NB4 (cell line): Measurements from ENCODE around the gene MZB1.
"Not testable (repeated sequence)": the region's sequence is repeated elsewhere in the genome, so short reads cannot be mapped to it uniquely, and the experiment has no call there.

Experiments
- DNase-seq: peaks from one replicate; pipeline ENCODE4 v3.0.0; 2010; ENCODE audit warnings: low read depth
- H3K4me3 ChIP-seq: one replicate; pipeline ENCODE4 v1.5.1; 2011; ENCODE audit warnings: mild to moderate bottlenecking, low read depth, low read length, moderate library complexity
- CTCF ChIP-seq: IDR thresholded peaks from one replicate; pipeline ENCODE4 v1.5.1; 2012; ENCODE audit warnings: low read depth, low read length
- MAX ChIP-seq: IDR thresholded peaks from 2 replicates; pipeline ENCODE4 v1.6.1; 2011; ENCODE audit warnings: low read depth, low read length
- MYC ChIP-seq: IDR thresholded peaks from 2 replicates; pipeline ENCODE4 v1.6.1; 2011; ENCODE audit warnings: low read depth, low read length
- POLR2A ChIP-seq: IDR thresholded peaks from 2 replicates; pipeline ENCODE4 v1.6.1; 2011; ENCODE audit warnings: mild to moderate bottlenecking; ENCODE audit not compliant: insufficient read length; ENCODE audit errors: extremely low read depth

MZB1 gene

GRCh38 chr5:139363937-139364336 is 25.8 kb downstream of the MZB1 start:
- DNase-seq, result no peak
- no peak overlapping the region for H3K4me3 ChIP-seq
- TF ChIP-seq POLR2A, result no peak
- no peak for TF ChIP-seq MYC
- no peak for TF ChIP-seq CTCF

- TF ChIP-seq POLR2A (no peak), MAX (no peak), CTCF (no peak)
- DNase-seq, result no peak
- H3K4me3 ChIP-seq, result no peak overlapping the region
These were observed 27.8 kb downstream of the MZB1 start for GRCh38 chr5:139361835-139362429.

- no peak for DNase-seq
- H3K4me3 ChIP-seq, result no peak overlapping the region
- no peak for TF ChIP-seq CTCF
- no peak for TF ChIP-seq MAX
- TF ChIP-seq POLR2A, result no peak
- no peak for TF ChIP-seq MYC
These were observed 29.3 kb downstream of the MZB1 start for GRCh38 chr5:139360384-139360783.

GRCh38 chr5:139358064-139358463 is 31.6 kb downstream of the MZB1 start:
- DNase-seq, result no peak
- TF ChIP-seq MYC, result no peak
- no peak for TF ChIP-seq POLR2A
- no peak for TF ChIP-seq MAX
- no peak for TF ChIP-seq CTCF
- H3K4me3 ChIP-seq, result no peak overlapping the region

- H3K4me3 ChIP-seq, DNase-seq: not testable (repeated sequence)
These were observed 33.8 kb downstream of the MZB1 start for GRCh38 chr5:139355900-139356299.

GRCh38 chr5:139354186-139354585 is 35.5 kb downstream of the MZB1 start:
- no peak for DNase-seq
- H3K4me3 ChIP-seq, result no peak overlapping the region
- TF ChIP-seq MYC (no peak), CTCF (no peak)

- H3K4me3 ChIP-seq, DNase-seq: not testable (repeated sequence)
These were observed 41.9 kb downstream of the MZB1 start for GRCh38 chr5:139347863-139348262.

- not testable (repeated sequence) for DNase-seq, H3K4me3 ChIP-seq
These were observed 44.3 kb downstream of the MZB1 start for GRCh38 chr5:139345442-139345841.
